Gastrocnemius medialis (tissue), 4 donors: Measurements from ENCODE around the gene SRD5A3. TPM values are rescaled to one million over a fixed set of nuclear protein-coding genes. Genes with fewer than 3 reads are reported as not detected.

Experiments used
- ATAC-seq, 2 donors: fragments of 150-250 bp; one replicate each; pipeline ENCODE4 v1.9.1; 2016
- DNase-seq, 2 donors: peaks; one replicate each; pipeline ENCODE4 v3.0.0-alpha.2; 2019
- H3K27ac ChIP-seq, 4 donors: fragments of 200-600 bp; sonication (generic); 1 replicate in 1 of 4; 2 replicates in 3 of 4; pipeline ENCODE4 v1.5.1; 2016 to 2018; ENCODE audit warnings: mild to moderate bottlenecking in 2 of 4, moderate library complexity in 1 of 4
- H3K27me3 ChIP-seq, 3 donors: fragments of 200-600 bp; sonication (generic) in 2 of 3; 1 replicate in 1 of 3; 2 replicates in 2 of 3; pipeline versions ENCODE4 v1.5.1 to v1.6.0; 2016 to 2019; ENCODE audit warnings: mild to moderate bottlenecking in 1 of 3, moderate library complexity in 1 of 3
- H3K36me3 ChIP-seq, 2 donors: fragments of 200-600 bp; sonication (generic) in 1 of 2; one replicate each; pipeline ENCODE4 v1.5.1; 2017 to 2018
- H3K4me1 ChIP-seq, 2 donors: fragments of 200-600 bp; sonication (generic) in 1 of 2; one replicate each; pipeline ENCODE4 v1.5.1; 2016 to 2017; ENCODE audit warnings: mild to moderate bottlenecking in 2 of 2
- H3K4me3 ChIP-seq, 4 donors: fragments of 200-600 bp; sonication (generic) in 3 of 4; 1 replicate in 1 of 4; 2 replicates in 3 of 4; pipeline ENCODE4 v1.5.1; 2016 to 2019; ENCODE audit warnings: mild to moderate bottlenecking in 2 of 4
- H3K9me3 ChIP-seq, 3 donors: fragments of 200-600 bp; sonication (generic) in 2 of 3; 1 replicate in 1 of 3; 2 replicates in 2 of 3; pipeline ENCODE4 v1.5.1; 2016 to 2019
- POLR2A ChIP-seq, 2 donors: fragments of 450-650 bp; IDR thresholded peaks; one replicate each; pipeline ENCODE4 v1.6.1; 2017; ENCODE audit warnings: antibody characterized with exemption in 2 of 2, mild to moderate bottlenecking in 2 of 2, moderate library complexity in 2 of 2
- in situ Hi-C, 4 donors: fragments of 200-750 bp; cut with MboI; loops; one replicate each; pipeline versions ENCODE4 v1.15.0 to v1.8.0; 2017; ENCODE audit warnings: low sequenced_read_pairs in 4 of 4
- intact Hi-C: fragments of 100-400 bp; cut with DNase I; formaldehyde crosslinking; loops from one replicate; pipeline ENCODE4 v1.15.1; 2023; ENCODE audit warnings: low total_unique reads
- total RNA-seq, 4 donors: library from RNA; depleted of rRNA; stranded (reverse); fragments of >200 nt; gene quantifications; one replicate each; pipeline versions ENCODE4 v1.1.0 to v1.2.3, GENCODE V29; 2016
- TF ChIP-seq, protein P1 (sequence below), 5 experiments: fragments of 450-650 bp in 3 of 5; fragments of 200-600 bp in 2 of 5; sonication (generic) in 2 of 5; IDR thresholded peaks in 4 of 5; conservative IDR thresholded peaks in 1 of 5; 1 replicate in 4 of 5; 2 replicates in 1 of 5; pipeline ENCODE4 v1.5.1; 2016 to 2019; ENCODE audit warnings: antibody characterized with exemption in 5 of 5, mild to moderate bottlenecking in 3 of 5, moderate library complexity in 3 of 5

The SRD5A3 gene
- total RNA-seq, 4 donors from 2014 or later = 2.4 to 7.6 (median 5.1) TPM

DNA sequence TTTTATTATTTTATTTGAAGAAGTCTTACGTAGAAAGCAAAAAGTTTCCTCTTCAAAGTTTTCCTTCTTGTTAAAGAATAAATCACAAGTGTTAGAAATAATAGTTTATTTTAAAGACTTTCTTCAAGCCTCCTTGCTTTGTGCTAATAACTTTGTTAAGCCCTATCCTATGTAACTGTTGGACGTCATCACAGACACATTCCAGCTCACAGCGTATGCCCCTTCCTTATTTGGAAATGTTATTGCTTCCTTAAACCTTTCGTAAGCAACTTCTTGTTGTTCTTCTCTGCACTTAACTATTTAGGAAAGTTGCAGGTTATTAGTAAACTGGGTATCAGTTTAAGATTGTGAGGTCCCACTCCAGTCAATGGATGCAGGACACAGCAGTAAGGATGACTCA lies 7.6 kb upstream of the SRD5A3 start:
- Histone ChIP-seq H3K4me3 (no peak overlapping the region), H3K36me3 (no peaks in the 10 kb centered on the region), H3K4me1 (no peaks in the 10 kb centered on the region), H3K9me3 (no peaks in the 10 kb centered on the region), H3K27me3 (no peaks in the 10 kb centered on the region), H3K27ac (no peak overlapping the region)
- ATAC-seq (no peak), DNase-seq (no peak)
- intact Hi-C loops (no loop called here), in situ Hi-C loops (loop anchor here in 2 of 4 donors (25.0 kb wide), 1 partner anchor 524 kb away; the partner anchor contains the start of gene EXOC1 (in 2 of the 2))
- TF ChIP-seq, protein P1, sequence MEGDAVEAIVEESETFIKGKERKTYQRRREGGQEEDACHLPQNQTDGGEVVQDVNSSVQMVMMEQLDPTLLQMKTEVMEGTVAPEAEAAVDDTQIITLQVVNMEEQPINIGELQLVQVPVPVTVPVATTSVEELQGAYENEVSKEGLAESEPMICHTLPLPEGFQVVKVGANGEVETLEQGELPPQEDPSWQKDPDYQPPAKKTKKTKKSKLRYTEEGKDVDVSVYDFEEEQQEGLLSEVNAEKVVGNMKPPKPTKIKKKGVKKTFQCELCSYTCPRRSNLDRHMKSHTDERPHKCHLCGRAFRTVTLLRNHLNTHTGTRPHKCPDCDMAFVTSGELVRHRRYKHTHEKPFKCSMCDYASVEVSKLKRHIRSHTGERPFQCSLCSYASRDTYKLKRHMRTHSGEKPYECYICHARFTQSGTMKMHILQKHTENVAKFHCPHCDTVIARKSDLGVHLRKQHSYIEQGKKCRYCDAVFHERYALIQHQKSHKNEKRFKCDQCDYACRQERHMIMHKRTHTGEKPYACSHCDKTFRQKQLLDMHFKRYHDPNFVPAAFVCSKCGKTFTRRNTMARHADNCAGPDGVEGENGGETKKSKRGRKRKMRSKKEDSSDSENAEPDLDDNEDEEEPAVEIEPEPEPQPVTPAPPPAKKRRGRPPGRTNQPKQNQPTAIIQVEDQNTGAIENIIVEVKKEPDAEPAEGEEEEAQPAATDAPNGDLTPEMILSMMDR (IDR thresholded peaks at IDR 0.05 in 4 of 5, conservative IDR thresholded peaks at IDR 0.05 in 1 of 5) = no peak
- no peak for TF ChIP-seq POLR2A (IDR thresholded peaks at IDR 0.05)

GRCh38 chr4:55340266-55340665 lies 5.8 kb upstream of the SRD5A3 start:
- in situ Hi-C loops = loop anchor here in 2 of 4 donors (10.0 to 25.0 kb wide), 3 partner anchors 55 to 522 kb away; partner anchors contain the start of genes EXOC1 (in 2 of the 2), CLOCK (in 1 of the 2) and TMEM165 (in 1 of the 2)
- no peaks in the 10 kb centered on the region for H3K4me1 ChIP-seq
- ATAC-seq = no peak
- no peak overlapping the region for H3K27ac ChIP-seq
- H3K9me3 ChIP-seq = no peaks in the 10 kb centered on the region
- no peaks in the 10 kb centered on the region for H3K36me3 ChIP-seq
- H3K27me3 ChIP-seq = no peaks in the 10 kb centered on the region
- no peak overlapping the region for H3K4me3 ChIP-seq
- no peak for DNase-seq
- intact Hi-C loops = no loop called here
- no peak for TF ChIP-seq POLR2A (IDR thresholded peaks at IDR 0.05)
- TF ChIP-seq, protein P1 (IDR thresholded peaks at IDR 0.05 in 4 of 5, conservative IDR thresholded peaks at IDR 0.05 in 1 of 5) = no peak

- DNase-seq (no peak), ATAC-seq (no peak)
- Histone ChIP-seq H3K9me3 (no peaks in the 10 kb centered on the region), H3K27ac (no peak overlapping the region), H3K4me3 (no peak overlapping the region), H3K36me3 (no peaks in the 10 kb centered on the region), H3K27me3 (no peaks in the 10 kb centered on the region), H3K4me1 (peaks cover 0 to 20% of the 10 kb centered on the region in 2 donors)
- in situ Hi-C loops = loop anchor here in 2 of 4 donors (10.0 to 25.0 kb wide), 3 partner anchors 51 to 518 kb away; partner anchors contain the start of genes EXOC1 (in 2 of the 2), CLOCK (in 1 of the 2) and TMEM165 (in 1 of the 2)
- intact Hi-C loops = no loop called here
- TF ChIP-seq, protein P1 (IDR thresholded peaks at IDR 0.05 in 4 of 5, conservative IDR thresholded peaks at IDR 0.05 in 1 of 5) = no peak
- no peak for TF ChIP-seq POLR2A (IDR thresholded peaks at IDR 0.05)
Measured at GRCh38 chr4:55343887-55344286, 2.2 kb upstream of the SRD5A3 start.

DNA sequence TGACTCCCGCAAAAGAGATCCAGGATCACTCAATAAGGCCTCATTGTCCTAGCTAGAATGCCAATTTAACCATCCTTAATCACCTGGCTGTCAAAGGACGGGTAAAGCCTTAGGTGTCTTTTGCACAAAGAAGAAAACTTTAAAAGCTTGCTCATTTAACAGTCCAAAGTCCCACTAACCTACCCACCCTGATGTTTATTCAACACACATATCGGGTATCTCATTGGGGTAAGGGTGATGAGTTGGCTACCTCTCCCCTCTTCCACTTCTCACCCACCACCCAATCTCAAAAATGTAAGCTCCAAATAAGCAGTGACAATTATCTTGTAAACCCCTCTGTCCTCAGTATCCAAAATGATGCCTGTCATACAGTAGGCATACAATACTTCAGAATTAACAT lies 988 bp upstream of the SRD5A3 start:
- ATAC-seq (no peak), DNase-seq (no peak)
- Histone ChIP-seq H3K27me3 (no peaks in the 10 kb centered on the region), H3K4me1 (peaks cover 0 to 20% of the 10 kb centered on the region in 2 donors), H3K9me3 (no peaks in the 10 kb centered on the region), H3K27ac (peak overlapping the region in 2 of 4 donors; percentile 89 to 99), H3K36me3 (no peaks in the 10 kb centered on the region), H3K4me3 (no peak overlapping the region)
- intact Hi-C loops (loop anchor here (5.0 kb wide), 2 partner anchors 82 to 507 kb away; partner anchors contain the start of gene EXOC1), in situ Hi-C loops (loop anchor here in 2 of 4 donors (10.0 to 25.0 kb wide), 3 partner anchors 50 to 517 kb away; partner anchors contain the start of genes EXOC1 (in 2 of the 2), CLOCK (in 1 of the 2) and TMEM165 (in 1 of the 2))
- TF ChIP-seq, protein P1 (IDR thresholded peaks at IDR 0.05 in 4 of 5, conservative IDR thresholded peaks at IDR 0.05 in 1 of 5) = no peak
- no peak for TF ChIP-seq POLR2A (IDR thresholded peaks at IDR 0.05)
